Ovary (tissue), 3 donors: Measurements from ENCODE around the gene HIPK2.

ENCODE experiments used
- EP300 ChIP-seq: sonication (generic); formaldehyde crosslinking; IDR thresholded peaks from one replicate; pipeline ENCODE4 v1.6.1; 2017; ENCODE audit warnings: antibody characterized with exemption
- POLR2A ChIP-seq: fragments of 450-650 bp; IDR thresholded peaks from one replicate; pipeline ENCODE4 v1.6.1; 2017; ENCODE audit warnings: antibody characterized with exemption, mild to moderate bottlenecking, moderate library complexity
- TF ChIP-seq, protein P1 (sequence below), 3 donors: fragments of 450-650 bp in 2 of 3; fragments of 200-600 bp in 1 of 3; IDR thresholded peaks; one replicate each; pipeline versions ENCODE4 v1.5.1 to v1.8.0; 2016 to 2022; ENCODE audit warnings: antibody characterized with exemption in 3 of 3, mild to moderate bottlenecking in 1 of 3
- donor health status: DM: no; HTN: no; CAD: no.

GRCh38 chr7:139646566-139646965 is 131.2 kb downstream of the HIPK2 start:
- TF ChIP-seq POLR2A (no peak), EP300 (no peak)
- TF ChIP-seq, protein P1, sequence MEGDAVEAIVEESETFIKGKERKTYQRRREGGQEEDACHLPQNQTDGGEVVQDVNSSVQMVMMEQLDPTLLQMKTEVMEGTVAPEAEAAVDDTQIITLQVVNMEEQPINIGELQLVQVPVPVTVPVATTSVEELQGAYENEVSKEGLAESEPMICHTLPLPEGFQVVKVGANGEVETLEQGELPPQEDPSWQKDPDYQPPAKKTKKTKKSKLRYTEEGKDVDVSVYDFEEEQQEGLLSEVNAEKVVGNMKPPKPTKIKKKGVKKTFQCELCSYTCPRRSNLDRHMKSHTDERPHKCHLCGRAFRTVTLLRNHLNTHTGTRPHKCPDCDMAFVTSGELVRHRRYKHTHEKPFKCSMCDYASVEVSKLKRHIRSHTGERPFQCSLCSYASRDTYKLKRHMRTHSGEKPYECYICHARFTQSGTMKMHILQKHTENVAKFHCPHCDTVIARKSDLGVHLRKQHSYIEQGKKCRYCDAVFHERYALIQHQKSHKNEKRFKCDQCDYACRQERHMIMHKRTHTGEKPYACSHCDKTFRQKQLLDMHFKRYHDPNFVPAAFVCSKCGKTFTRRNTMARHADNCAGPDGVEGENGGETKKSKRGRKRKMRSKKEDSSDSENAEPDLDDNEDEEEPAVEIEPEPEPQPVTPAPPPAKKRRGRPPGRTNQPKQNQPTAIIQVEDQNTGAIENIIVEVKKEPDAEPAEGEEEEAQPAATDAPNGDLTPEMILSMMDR (IDR thresholded peaks at IDR 0.05): no peak
